HG03558 (cell line): ENCODE data around the gene KLF11.
"Not testable (repeated sequence)": the region's sequence is repeated elsewhere in the genome, so short reads cannot be mapped to it uniquely, and the experiment has no call there.

Experiments used
- ATAC-seq: cut with Tn5 transposase; IDR thresholded peaks from one replicate; pipeline ENCODE4 v1.9.1; 2021; ENCODE audit warnings: moderate number of reproducible peaks; ENCODE audit not compliant: unreplicated experiment; ENCODE audit errors: extremely low read depth

KLF11 gene

DNA sequence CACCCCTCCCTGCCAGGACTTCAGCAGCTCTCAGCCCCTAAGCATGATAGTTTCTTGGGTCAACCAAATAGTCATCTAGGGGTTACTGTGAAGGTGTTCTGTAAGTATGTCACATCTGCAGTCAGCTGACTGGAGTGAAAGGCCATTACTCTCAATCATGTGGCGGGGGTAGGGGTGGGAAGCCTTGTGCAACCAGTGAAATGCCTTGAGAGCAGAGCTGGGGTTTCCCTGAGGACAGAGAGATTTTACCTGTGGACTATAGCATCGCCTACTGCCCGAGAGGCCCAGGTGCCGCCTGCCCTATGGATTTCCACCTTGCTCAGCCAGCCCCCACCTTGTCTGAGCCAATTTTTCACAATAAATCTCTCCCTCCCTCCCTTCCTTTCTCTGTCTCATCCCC is 20.9 kb upstream of the KLF11 start:
- no peak for ATAC-seq

DNA sequence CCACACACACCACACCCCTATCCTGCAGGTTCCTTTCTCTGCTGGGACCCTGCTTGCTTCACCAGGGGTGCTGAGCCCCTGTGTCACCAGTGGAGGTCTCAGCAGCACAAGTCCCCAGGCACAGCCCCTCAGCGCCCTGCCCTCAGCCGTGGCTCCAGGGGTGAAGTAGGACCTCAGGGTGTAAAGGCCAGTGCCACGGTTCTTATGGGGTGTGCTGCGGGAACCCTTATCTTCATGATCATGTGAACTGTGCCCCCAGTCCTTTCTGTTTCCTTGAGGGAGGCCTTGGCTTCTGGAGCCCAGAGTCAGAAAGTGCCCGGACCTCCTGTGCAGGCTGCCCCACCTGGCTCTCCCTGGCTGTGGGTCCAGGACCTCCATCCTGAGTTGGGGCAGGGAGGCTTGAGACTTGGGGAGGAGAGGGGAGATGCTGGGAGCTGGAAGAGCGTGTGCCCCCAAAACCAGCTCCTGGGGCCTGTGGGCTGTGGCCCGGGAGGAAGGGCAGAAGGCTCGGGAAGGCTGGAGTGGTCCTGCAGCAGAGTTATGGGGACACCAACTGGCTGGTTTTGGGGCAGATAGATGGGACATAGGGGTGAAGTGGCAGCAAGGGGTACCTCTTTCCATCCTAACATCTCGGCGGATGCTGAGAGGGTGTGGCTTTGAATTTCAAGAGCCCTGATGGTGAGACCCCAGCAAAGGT is 20.2 kb upstream of the KLF11 start:
- ATAC-seq: no peak

DNA sequence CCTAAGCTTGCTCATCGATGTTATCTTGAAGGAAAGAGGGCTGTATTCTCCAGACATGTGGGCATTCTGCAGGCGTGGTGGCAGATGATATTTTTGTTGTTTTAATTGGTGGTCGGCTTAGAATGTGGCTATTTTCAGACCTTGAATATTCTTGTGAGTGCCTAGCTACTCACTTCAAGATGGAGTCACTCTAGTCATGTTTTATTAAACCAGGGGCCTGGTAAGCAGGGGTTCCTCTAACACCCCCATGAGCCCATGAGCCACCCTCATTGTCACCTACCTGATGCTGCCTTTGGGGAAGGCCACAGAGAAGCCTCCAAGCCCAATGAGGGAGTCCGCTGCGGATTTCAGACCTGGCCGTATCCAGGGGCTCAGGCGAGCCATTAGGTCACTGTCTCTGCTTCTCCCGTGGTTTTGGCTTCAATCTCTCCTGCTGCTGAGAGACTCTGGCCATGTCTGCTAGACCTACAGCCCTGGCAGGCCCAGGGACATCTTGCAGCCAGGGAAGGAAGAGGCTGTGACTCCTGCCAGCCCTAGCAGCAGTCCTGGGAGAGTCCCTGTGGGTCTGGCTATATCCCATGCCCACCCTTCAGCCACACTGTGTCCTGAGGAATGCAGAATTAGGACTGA is 16.3 kb upstream of the KLF11 start:
- ATAC-seq: no peak

- ATAC-seq: no peak
Measured at GRCh38 chr2:10027660-10028330, 15.6 kb upstream of the KLF11 start.

DNA sequence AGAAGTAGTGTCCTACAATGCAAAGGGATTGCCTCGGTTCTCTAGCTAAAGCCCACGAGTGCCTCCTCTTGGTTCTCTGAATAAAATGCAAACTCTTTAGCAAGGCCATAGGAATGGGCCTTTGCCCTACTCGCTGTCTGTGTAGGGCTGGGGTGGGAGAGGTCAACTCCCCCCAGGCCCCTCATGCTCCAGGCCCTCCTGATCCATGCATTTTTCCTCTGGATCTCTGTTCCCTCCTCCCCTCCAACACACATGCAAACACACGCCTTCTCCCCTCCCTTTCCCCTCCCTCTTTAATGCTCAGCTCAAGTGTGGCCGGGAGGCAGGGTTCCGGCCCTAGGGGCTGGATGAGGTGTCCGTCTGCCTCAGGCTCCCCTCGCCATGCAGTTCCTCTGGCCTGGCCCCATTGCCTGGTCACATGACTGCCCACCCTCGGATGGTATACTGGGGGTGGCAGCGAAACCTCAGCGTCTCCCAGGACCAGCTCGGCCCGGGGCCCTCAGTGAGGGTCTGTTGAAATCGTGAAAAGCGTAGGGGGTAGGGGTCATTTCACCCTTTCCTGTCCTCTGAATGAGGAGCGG is 14.9 kb upstream of the KLF11 start:
- no peak for ATAC-seq

GRCh38 chr2:10028988-10029874 is 14.1 kb upstream of the KLF11 start:
- ATAC-seq: no peak

DNA sequence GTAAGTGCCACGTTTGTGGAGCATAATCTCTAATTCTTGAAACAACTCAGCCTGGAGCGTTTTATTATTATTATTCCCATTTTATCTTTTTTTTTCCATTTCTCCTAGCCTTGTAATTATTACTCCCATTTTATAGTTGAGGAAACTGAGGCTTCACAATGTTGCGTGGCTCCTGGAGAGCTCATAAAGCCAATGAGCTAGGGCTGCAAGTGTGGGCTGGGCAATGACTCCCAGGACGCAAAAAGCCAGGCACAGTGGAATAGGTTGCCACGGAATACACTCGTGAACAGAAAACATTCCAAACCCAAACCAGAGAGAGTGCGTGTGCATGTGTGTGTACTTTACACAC is 13.5 kb upstream of the KLF11 start:
- no peak for ATAC-seq

GRCh38 chr2:10030311-10030736 is 13.0 kb upstream of the KLF11 start:
- no peak for ATAC-seq

DNA sequence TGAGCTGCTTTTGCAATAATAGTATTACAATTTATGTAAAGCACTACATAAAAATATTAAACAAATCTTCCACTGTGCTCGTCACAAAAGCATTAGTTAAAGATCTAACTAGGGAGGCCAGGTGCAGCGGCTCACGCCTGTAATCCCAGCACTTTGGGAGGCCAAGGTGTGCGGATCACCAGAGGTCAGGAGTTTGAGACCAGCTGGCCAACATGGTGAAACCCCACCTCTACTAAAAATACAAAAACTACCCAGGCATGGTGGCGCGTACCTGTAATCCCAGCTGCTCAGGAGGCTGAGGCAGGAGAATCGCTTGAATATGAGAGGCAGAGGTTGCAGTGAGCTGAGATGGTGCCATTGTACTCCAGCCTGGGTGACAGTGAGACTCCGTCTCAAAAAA is 12.6 kb upstream of the KLF11 start:
- ATAC-seq: not testable (repeated sequence)

DNA sequence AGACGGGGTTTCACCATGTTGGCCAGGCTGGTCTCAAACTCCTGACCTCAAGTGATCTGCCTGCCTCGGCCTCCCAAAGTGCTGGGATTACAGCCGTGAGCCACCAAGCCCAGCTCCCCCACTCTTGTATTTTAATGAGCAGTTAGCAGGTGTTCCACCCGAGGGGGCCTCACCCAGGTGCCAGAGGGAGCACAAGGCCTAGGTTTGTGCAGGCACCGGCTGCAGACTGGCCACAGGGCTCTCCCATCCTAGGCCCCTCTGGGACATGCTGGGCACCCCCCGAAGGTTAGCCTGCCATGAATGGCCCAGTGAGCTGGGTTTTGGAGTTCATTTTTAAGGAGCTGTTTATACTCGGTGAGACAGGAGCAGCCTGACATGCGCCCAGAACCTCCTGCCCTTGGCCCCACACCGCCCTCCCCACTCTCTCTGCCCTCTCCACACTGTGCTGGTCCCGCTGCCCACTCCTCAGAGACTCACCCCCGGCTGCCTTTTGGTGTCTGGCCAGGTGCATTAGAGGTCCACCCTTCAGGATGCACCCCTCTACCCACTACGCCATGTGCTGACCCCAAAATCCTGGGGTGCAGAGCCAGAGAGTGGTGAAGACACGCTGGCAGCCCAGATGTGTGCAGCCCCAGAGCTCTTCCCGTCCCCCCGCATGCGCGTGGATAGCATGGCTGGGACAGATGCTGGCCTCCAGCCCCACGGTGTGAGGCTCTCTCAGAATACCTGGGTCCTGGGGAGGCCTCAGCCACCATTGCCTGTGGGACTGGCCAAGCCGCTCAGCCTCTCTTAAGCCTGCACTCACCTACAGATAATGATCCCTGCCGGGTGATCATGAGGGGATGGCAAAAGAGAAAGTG is 11.2 kb upstream of the KLF11 start:
- no peak for ATAC-seq

DNA sequence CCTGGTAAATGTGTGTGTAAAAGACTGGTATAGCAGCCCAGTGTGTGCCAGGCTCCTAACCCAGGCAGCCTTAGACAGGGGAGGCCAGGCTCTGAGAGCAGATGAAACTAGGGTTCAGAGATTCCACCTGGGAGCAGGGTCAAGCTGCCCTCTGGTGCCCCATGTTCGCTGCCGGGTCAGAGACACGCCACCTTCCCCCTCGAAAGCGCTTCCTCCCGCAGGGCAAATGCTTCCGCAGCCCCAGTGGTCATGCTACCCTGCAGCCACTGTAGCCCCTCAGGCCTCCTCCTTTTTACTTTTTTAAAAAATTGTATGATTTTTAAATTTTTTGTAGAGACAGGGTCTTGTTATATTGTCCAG is 10.6 kb upstream of the KLF11 start:
- ATAC-seq: no peak

DNA sequence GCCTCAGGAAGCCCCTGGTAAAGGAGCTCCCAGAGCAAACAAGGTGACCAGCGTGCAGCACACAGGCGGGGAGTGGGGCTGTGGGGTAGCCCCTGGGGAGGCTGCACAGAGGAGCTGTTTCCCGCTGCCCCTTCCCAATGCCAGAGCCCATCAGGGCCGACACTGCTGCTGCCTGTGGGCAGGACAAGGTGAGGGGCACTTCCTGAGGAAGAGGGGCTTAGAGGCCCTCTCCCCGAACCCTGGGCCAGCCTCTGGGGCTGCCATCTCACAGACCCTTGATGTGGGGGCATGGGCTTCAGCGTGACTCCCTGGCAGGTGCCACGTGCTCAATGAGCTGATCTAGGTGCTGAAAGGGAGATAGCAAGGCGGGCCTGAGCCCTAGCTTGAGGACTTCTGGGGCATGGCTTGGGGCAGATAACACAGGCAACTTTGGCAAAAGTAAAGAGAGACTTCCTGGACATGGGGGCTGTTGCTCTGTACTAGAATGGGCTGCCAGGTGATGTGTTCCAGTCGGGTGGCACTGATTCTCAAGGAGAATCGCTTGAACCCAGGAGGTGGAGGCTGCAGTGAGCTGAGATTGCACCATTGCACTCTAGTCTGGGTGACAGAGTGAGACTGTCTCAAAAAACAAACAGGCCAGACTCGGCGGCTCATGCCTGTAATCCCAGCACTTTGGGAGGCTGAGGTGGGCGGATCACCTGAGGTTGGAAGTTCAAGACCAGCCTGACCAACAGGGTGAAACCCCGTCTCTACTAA is 9.9 kb upstream of the KLF11 start:
- no peak for ATAC-seq

DNA sequence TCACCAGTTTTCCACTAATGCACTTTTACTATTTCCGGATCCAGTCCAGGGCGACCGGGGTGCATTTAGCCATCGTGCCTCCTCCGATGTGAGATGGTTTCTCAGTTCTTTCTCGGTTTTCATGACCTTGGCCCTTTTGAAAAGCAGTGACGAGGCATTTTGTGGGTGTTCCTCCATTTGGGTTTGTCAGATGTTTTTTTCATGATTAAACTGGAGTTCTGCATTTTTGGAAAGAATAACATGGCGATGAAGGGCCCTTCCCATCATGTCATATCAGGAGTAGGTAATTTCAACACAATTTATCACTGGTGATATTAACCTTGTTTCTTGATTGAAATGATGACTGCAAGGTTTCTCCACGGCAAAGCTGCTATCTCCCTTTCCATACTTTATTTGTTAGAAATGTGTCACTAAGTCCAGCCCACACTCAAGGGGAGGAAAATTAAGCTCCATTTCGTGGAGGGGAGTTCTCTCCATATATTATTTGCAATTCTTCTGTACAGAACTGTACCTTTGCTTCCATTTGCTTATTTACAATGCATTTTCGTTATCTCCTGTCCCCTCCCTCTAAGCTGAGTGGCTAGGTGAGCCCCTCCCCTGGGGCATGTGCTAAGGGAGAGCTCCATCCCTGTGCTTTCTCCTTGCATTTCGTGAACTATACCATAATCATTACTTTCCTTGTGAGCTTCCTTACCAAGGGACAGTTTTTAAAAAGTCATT is 8.9 kb upstream of the KLF11 start:
- ATAC-seq: no peak

DNA sequence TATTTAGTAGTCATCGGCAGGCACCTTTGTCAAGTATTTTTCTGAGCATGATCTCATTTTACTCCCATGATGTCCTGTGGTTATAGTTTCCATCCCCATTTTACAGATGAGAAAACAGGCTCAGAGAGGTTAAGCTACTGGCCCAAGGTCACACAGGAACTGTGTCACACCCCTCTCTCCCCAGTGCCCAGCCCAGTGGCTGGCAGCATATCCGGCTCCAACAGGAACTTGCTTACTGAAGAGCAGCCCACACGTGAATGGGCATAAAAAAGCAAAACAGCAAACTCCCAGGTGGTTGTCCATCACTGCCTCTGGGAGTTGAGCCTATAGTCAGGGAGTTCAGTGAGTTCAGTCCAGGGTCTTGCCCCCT is 8.3 kb upstream of the KLF11 start:
- ATAC-seq: no peak

DNA sequence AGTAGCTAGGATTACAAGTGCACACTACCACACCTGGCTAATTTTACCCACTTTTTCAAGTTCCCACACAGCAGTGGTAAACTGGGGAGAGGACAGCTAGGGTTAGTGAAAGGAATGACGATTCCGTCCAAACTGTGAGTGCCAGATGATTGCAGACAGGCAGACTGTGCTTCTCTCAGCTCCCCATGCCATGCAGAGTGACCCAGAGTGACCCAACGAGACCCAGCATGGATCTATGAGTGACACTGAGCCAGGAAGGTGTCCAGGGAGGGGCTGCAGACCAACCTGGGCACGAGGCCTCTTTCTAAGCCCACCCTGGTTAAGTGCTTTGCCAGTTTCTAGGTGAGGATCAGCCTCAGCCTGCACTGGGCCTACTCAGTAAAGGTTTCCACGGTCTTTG is 7.7 kb upstream of the KLF11 start:
- ATAC-seq: no peak

DNA sequence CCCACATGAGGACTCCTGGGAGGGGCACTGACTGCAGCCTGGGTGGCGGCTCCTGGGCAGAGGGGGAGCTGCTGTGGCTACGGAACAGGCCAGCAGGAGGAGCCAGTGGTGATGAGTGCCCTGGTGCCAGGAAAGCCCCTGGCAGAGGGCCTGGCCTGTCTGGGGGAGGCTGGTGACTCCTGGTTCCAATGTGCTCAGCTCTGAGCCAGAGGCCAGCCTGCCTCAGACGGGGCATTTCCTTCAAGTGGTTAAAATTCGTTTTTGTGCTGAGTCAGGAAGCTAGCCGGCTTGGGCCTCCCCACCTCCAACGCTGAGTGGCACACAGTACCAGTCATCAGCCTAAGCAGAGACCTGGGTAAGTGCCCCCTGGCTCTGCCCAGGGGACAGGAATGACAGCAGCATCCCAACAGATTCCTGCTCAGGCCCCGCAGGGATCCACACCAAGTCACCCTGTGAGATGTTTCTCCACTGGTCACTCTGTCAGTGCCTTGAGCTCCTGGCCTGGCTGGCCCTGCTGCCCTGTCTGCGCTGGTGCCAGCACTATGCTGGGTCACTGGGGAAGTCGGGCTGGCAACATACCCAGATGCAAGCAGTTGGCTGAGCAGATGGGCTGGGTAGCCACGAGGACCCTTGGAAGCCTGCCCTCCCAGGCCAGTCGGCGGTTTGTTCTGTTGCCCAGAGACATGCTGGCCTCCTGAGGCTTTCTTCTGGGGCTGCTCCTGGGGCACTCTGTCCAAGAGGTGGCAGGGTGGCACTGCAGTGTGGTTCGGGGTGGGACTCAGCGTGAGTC is 7.1 kb upstream of the KLF11 start:
- ATAC-seq: no peak

GRCh38 chr2:10038123-10038522 is 5.2 kb upstream of the KLF11 start:
- no peak for ATAC-seq

DNA sequence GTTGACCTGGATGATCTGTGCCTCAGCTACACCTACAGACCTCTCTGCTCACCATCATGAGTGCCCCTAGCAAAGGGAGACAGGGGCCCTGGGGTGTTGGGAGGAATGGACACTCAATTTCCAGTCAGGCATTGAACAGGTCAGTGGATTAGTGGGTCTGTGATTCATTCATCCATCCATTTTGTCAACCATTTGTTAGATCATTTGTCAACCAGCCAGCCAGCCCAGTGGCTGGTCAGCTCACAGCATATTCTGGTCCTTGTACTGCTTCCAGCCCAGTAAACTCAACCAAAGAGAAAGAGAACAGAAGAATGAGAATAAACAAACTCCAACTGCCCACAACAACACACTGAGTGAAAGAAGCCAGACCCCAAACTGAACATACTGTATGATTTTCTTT is 4.6 kb upstream of the KLF11 start:
- ATAC-seq: no peak
